Lower leg skin (tissue), 3 donors: Measurements from ENCODE around the gene APBA1.

Experiments used
- CTCF ChIP-seq, 3 donors: fragments of 450-650 bp; IDR thresholded peaks; one replicate each; pipeline ENCODE4 v1.5.1; 2016; ENCODE audit warnings: antibody characterized with exemption in 3 of 3, mild to moderate bottlenecking in 3 of 3, moderate library complexity in 2 of 3
- POLR2A ChIP-seq, 2 donors: fragments of 450-650 bp; IDR thresholded peaks; one replicate each; pipeline ENCODE4 v1.6.1; 2016 to 2017; ENCODE audit warnings: antibody characterized with exemption in 2 of 2, mild to moderate bottlenecking in 1 of 2, moderate library complexity in 1 of 2

GRCh38 chr9:69453746-69454145 is 218.4 kb downstream of the APBA1 start:
- TF ChIP-seq POLR2A (IDR thresholded peaks at IDR 0.05), result no peak
- no peak for TF ChIP-seq CTCF (IDR thresholded peaks at IDR 0.05)
